CD4-positive, alpha-beta T cell treated with Interleukin-2 at 100 ng/mL for 4 hours (primary cell): ENCODE measurements around the gene ZFAND4.
A peak's percentile ranks its signal among the peaks of the same experiment; 100 is the strongest.
"Not testable (repeated sequence)": the region's sequence is repeated elsewhere in the genome, so short reads cannot be mapped to it uniquely, and the experiment has no call there.

Experiments
- DNase-seq: peaks from one replicate; pipeline ENCODE4 v3.0.0-alpha.2; 2020; ENCODE audit warnings: low spot score

ZFAND4 gene

DNA sequence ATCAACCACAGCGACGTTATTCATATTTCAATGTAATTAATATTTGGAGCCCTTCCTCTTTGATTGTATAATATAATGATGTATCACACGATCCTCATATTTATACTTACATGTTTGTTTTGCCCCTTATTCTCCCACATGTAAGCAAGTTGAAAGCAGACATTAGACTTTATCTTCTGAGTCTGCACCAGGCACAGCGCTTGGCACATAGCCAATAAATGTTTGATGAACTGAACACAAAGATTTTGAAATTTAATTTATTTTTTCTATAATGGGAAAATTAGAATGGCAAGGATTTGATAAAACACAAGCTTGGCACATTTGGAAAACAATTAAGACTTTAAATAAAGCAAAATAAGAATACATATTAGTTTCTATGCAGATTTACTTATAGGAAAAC is 31.6 kb downstream of the ZFAND4 start:
- no peak for DNase-seq

DNA sequence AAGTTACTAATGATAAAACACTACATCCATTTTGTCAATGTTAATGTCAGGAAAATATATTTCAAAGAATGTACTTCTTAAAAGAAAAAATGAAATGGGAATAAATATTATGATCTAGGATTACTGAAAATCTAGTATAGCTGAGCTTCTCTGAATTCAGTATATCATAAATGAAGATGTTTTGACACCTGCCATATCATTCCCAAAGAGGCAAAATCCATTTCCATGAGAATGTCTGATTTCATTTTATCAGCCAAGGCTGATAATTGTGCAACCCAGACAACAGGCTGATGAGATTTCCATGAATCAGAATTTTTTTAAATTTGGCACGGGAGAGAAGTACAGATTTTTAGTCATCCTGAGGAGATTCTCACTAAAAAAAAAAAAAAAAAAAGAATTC is 32.5 kb downstream of the ZFAND4 start:
- DNase-seq = no peak

GRCh38 chr10:45627412-45628048 is 45.0 kb downstream of the ZFAND4 start:
- no peak for DNase-seq

DNA sequence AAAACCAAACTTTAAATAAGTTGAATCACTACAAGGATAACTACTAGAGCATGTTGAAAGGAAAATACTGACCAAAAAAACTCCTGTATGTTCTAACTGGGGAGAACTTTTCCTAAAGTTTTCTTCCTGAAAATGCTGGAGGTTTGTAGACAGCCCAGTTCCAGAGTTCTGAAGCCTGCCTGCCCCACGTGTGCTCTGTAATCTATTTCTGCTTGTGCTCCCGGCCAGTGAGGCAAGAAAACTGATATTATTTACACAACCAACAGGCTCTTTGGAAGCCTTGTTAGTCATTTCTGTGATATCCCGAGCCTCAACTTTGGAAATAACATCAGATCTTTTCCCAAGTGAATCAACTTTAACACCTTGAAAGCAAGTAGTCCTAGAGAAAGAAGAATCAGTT is 46.7 kb downstream of the ZFAND4 start:
- DNase-seq = no peak

- DNase-seq = no peak
Measured at GRCh38 chr10:45624724-45625123, 47.8 kb downstream of the ZFAND4 start.

DNA sequence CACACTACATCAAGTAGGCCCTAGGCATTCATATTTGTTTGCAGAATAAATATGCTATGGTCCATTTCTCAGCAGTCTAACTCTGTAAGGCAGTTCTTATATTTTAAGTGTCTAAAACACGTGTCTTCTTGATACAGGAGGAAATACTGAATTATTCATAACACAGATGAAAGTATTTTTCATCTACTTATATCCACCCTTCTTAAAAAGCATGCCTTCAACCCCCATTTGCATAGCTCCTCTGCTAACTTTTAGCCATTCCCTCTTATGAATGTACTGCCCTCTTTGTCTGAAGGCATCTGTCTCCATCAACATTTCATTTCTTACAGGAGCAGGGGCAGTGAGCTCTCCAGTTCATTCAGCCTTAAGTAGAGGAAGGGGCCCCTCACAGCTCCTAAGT is 57.7 kb downstream of the ZFAND4 start:
- DNase-seq = no peak

DNA sequence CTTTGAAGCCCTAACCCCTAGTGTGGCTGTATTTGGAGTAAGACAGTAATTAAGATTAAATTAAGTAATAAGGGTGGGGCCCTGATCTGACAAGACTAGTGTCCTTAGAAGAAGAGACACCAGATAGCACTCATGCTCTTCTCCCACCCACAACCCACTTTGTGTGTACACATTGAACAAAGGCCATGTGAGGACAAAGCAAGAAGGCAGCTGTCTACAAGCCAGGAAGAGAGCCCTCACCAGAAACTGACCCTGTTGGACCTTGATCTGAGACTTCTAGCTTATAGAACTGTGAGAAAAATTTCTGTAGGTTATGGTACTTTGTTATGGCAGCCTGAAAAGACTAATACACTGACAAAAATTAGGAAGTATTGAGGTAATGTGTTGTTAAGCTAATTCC is 59.8 kb downstream of the ZFAND4 start:
- no peak for DNase-seq

DNA sequence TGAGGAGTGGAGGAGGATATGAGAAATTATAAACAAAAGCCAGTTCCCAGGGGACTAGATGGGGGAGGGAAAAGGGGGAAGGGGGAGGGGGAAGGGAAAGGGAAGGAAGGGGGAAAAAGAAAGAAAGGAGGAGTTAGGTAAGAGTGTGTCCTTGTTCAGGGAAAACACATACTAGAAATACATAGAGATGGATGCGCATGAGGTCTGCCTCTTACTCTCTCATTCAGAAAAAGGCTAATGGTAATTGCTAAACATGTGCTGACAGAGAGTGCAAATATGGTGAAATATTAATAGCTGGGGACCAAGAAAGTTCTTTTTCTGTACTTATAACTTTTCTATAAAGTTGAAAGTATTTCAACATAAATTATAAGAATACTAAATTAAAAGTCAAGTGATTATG is 64.5 kb downstream of the ZFAND4 start:
- DNase-seq = no peak

DNA sequence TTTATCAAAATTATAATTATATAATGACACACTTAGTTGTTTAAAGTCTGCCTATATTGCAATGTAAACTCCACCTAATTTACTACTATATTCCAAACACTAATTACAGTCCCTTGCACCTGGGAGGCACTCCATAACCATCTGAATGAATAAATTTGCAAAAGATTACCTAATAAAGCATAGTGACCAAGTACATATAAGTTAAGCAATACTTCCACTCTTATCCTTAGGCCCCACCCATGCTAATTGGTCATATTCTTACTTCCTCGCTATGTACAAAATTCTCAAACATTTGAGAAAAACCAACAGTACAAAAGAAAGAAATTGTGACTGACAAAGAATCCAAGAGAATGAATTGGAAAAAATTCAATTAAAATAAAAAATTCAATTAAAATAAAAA is 65.3 kb downstream of the ZFAND4 start:
- DNase-seq = no peak

- no peak for DNase-seq
Measured at GRCh38 chr10:45602836-45603235, 69.7 kb downstream of the ZFAND4 start.

GRCh38 chr10:45602082-45602730 is 70.4 kb downstream of the ZFAND4 start:
- DNase-seq = no peak

GRCh38 chr10:45601254-45601930 is 71.2 kb downstream of the ZFAND4 start:
- not testable (repeated sequence) for DNase-seq

- not testable (repeated sequence) for DNase-seq
Measured at GRCh38 chr10:45600337-45601253, 72.0 kb downstream of the ZFAND4 start.

DNA sequence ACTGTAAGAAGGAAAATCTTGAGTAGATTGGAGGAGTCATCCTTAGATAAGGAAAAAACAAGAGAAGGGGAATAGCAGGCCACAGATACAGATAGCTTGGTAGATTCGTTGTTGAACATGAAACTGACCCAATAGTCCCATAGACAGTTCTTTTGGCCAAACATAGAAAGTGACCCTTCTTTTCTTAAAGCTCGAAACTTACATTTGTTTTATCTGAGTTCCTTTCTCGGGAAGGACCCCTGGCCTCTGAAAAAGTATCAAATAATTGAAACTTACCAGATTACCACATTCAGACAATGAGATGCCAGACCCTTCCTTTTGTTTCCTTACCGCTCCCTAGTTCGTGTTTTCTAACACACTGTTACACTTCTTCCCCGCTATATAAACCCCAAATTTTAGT is 72.9 kb downstream of the ZFAND4 start:
- no peak for DNase-seq

GRCh38 chr10:45599021-45599603 is 73.5 kb downstream of the ZFAND4 start:
- DNase-seq = no peak

DNA sequence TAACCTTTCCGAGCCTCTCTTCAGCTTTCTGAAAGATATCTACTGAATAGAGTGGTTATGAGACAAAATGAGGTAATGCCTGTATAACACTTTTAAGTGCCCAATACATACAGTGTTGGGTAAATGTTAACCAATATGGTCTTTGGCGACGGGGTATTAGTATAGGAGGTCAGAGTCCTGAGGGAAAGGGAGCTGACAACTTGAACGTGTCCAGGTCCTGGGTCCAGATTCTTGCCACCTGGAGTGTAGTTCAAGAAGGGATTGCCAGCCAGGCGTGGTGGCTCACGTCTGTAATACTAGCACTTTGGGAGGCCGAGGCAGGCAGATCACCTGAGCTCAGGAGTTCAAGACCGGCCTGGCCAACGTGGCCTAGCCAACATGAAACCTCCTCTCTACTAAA is 76.0 kb downstream of the ZFAND4 start:
- DNase-seq = no peak

GRCh38 chr10:45594276-45595157 is 78.1 kb downstream of the ZFAND4 start:
- peak; percentile 89 for DNase-seq

- no peak for DNase-seq
Measured at GRCh38 chr10:45593938-45594275, 78.7 kb downstream of the ZFAND4 start.

- no peak for DNase-seq
Measured at GRCh38 chr10:45592926-45593325, 79.6 kb downstream of the ZFAND4 start.

GRCh38 chr10:45592432-45592831 is 80.1 kb downstream of the ZFAND4 start:
- peak; percentile 11 for DNase-seq

GRCh38 chr10:45591280-45591679 is 81.3 kb downstream of the ZFAND4 start:
- no peak for DNase-seq
